ENCODE data around the gene GYG2.
"Not testable (repeated sequence)": the region's sequence is repeated elsewhere in the genome, so short reads cannot be mapped to it uniquely, and the experiment has no call there.

The GYG2 gene

GRCh38 chrX:2799369-2799768 is 29.4 kb upstream of the GYG2 start:
- H3K27ac Mint-ChIP-seq, result no peak overlapping the region
- peaks cover 35% of the 10 kb centered on the region for H3K4me1 Mint-ChIP-seq
- H3K9me3 Mint-ChIP-seq, result peaks cover 3% of the 10 kb centered on the region
- peaks cover 42% of the 10 kb centered on the region for H3K27me3 Mint-ChIP-seq (ENCODE audit: low read depth, poor library complexity)
- TF ChIP-seq, protein P1, sequence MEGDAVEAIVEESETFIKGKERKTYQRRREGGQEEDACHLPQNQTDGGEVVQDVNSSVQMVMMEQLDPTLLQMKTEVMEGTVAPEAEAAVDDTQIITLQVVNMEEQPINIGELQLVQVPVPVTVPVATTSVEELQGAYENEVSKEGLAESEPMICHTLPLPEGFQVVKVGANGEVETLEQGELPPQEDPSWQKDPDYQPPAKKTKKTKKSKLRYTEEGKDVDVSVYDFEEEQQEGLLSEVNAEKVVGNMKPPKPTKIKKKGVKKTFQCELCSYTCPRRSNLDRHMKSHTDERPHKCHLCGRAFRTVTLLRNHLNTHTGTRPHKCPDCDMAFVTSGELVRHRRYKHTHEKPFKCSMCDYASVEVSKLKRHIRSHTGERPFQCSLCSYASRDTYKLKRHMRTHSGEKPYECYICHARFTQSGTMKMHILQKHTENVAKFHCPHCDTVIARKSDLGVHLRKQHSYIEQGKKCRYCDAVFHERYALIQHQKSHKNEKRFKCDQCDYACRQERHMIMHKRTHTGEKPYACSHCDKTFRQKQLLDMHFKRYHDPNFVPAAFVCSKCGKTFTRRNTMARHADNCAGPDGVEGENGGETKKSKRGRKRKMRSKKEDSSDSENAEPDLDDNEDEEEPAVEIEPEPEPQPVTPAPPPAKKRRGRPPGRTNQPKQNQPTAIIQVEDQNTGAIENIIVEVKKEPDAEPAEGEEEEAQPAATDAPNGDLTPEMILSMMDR (IDR thresholded peaks at IDR 0.05), result no peak
- no peak overlapping the region for H3K4me3 Mint-ChIP-seq
- H3K36me3 Mint-ChIP-seq (ENCODE audit: low read depth), result no peaks in the 10 kb centered on the region
- no peak for DNase-seq

- not testable (repeated sequence) for H3K27ac Mint-ChIP-seq; DNase-seq; H3K36me3 Mint-ChIP-seq (ENCODE audit: low read depth); H3K9me3 Mint-ChIP-seq; H3K4me3 Mint-ChIP-seq
- peaks cover 42% of the 10 kb centered on the region for H3K27me3 Mint-ChIP-seq (ENCODE audit: low read depth, poor library complexity)
- peaks cover 36% of the 10 kb centered on the region for H3K4me1 Mint-ChIP-seq
These were observed 28.8 kb upstream of the GYG2 start for GRCh38 chrX:2799980-2800379.

DNA sequence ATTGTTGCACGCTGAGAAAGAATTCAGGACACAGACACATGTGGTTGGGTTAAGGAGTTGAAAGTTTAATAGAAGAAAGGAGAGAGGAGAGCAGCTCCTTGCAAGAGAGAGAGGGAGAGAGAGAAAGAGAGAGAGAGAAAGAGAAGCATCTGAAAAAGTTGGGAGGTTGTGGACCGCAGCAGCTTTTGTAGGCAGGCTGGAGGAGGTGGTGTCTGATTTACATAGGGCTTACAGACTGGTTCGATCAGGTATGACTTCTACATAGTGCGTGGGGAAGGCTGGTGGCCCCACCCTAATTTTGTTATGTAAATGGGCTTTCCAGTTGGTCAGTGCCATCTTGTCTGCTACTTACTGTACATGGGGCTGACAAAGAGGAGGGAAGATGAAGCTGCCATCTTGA is 27.5 kb upstream of the GYG2 start:
- Mint-ChIP-seq H3K27ac (no peak overlapping the region), H3K9me3 (peaks cover 3% of the 10 kb centered on the region), H3K4me3 (no peak overlapping the region), H3K4me1 (peaks cover 44% of the 10 kb centered on the region), H3K27me3 (ENCODE audit: low read depth, poor library complexity) (peaks cover 42% of the 10 kb centered on the region), H3K36me3 (ENCODE audit: low read depth) (no peaks in the 10 kb centered on the region)
- TF ChIP-seq, protein P1 (IDR thresholded peaks at IDR 0.05), result no peak
- no peak for DNase-seq

- not testable (repeated sequence) for H3K9me3 Mint-ChIP-seq; H3K27ac Mint-ChIP-seq; DNase-seq; H3K36me3 Mint-ChIP-seq (ENCODE audit: low read depth); H3K4me3 Mint-ChIP-seq
- H3K27me3 Mint-ChIP-seq (ENCODE audit: low read depth, poor library complexity), result peaks cover 42% of the 10 kb centered on the region
- peaks cover 44% of the 10 kb centered on the region for H3K4me1 Mint-ChIP-seq
These were observed 26.2 kb upstream of the GYG2 start for GRCh38 chrX:2802376-2803090.

- H3K27me3 Mint-ChIP-seq (ENCODE audit: low read depth, poor library complexity), result peaks cover 41% of the 10 kb centered on the region
- H3K9me3 Mint-ChIP-seq; H3K27ac Mint-ChIP-seq; DNase-seq; H3K36me3 Mint-ChIP-seq (ENCODE audit: low read depth); H3K4me3 Mint-ChIP-seq: not testable (repeated sequence)
- H3K4me1 Mint-ChIP-seq, result peaks cover 44% of the 10 kb centered on the region
These were observed 25.2 kb upstream of the GYG2 start for GRCh38 chrX:2803486-2803885.

GRCh38 chrX:2804106-2804843 is 24.5 kb upstream of the GYG2 start:
- H3K27ac Mint-ChIP-seq; H3K36me3 Mint-ChIP-seq (ENCODE audit: low read depth); DNase-seq; H3K9me3 Mint-ChIP-seq; H3K4me3 Mint-ChIP-seq: not testable (repeated sequence)
- peaks cover 37% of the 10 kb centered on the region for H3K4me1 Mint-ChIP-seq
- peaks cover 39% of the 10 kb centered on the region for H3K27me3 Mint-ChIP-seq (ENCODE audit: low read depth, poor library complexity)

DNA sequence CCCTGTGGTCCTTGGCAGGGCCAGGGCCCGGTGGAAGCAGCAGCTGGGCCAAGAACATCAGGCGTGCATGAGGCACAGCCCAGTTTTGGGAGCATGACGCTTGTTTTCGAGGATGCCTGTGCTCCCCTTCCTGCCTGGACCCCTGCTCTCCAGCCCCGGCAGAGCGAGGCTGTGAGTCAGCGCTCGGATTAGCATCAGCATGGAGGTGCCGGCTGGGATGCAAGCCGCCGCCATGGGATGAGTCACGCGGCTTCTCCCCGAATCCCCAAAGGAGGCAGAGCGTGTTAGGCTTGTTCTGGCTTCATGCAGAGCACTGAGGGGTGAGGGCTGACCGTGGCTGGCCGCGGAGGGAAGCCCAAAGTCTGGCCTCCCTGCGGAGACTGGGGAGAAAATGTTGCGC is 23.9 kb upstream of the GYG2 start:
- DNase-seq; H3K36me3 Mint-ChIP-seq (ENCODE audit: low read depth); H3K27ac Mint-ChIP-seq; H3K9me3 Mint-ChIP-seq; H3K4me3 Mint-ChIP-seq: not testable (repeated sequence)
- Mint-ChIP-seq H3K4me1 (peaks cover 31% of the 10 kb centered on the region), H3K27me3 (ENCODE audit: low read depth, poor library complexity) (peaks cover 39% of the 10 kb centered on the region)

GRCh38 chrX:2811271-2811670 is 17.5 kb upstream of the GYG2 start:
- Mint-ChIP-seq H3K9me3 (no peaks in the 10 kb centered on the region), H3K36me3 (ENCODE audit: low read depth) (no peaks in the 10 kb centered on the region), H3K4me1 (peaks cover 13% of the 10 kb centered on the region), H3K4me3 (no peak overlapping the region), H3K27ac (no peak overlapping the region), H3K27me3 (ENCODE audit: low read depth, poor library complexity) (peaks cover 4% of the 10 kb centered on the region)
- TF ChIP-seq, protein P1 (IDR thresholded peaks at IDR 0.05), result no peak
- no peak for DNase-seq

Data from nephron progenitor cell (in vitro differentiated cells).